ENCODE measurements around the gene PRPF8.
"Not testable (repeated sequence)": the region's sequence is repeated elsewhere in the genome, so short reads cannot be mapped to it uniquely, and the experiment has no call there.

Gene PRPF8

DNA sequence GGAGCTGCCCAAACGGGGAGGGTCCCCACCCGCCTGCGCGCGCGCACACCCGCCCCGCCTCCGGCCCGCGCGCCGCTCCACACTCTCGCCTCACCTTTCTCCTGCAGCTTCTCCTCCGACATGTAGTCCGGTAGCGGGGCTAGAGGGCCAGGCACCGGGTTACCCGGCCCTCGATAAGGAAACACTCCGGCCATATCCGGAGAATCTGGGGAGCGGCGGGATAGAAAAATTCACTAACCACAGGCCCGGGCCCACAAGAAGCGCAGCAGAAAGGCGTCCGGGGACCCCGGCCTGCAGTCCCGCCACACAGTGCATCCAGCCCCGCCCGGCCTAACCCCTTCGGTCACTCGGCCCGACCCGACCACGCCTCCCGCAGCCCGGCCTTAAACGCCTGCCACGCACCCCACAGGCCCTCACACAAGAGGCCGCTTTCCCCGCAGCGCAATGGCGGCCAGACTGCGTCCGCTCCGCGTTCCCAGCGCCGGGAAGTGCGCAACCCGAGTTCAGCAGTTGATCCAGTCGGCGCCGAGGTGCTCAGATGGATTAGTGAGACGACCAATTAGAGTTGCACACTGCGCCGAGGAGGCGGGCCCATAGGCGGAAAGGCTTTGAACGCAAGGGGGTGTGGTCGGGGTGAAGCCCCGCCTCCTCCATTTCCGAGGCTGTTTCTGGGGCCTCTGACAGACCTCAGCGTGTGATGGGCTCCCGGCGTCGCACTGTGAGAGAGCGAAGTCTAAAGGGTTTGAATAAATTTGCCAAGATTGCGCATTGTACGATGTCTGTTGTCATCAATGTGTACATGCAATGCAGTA lies at the start of gene PRPF8:
Gene PRPF8 (minus strand): TSS at position 490 of the 812 bp plus-strand sequence. CDS start 296 bp downstream, at position 194.
- DNase-seq, result peak; percentile 98

DNA sequence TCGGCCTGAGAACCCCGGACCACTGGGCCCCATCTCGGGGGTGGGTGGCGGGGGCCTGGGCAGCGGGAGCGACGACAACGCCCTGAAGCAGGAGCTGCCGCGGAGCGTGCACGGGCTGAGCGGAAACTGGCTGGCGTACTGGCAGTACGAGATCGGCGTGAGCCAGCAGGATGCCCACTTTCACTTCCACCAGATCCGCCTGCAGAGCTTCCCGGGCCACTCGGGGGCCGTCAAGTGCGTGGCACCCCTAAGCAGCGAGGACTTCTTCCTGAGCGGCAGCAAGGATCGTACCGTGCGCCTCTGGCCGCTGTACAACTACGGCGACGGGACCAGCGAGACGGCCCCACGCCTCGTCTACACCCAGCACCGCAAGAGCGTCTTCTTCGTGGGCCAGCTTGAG lies 49.1 kb upstream of the PRPF8 start:
- no peak for DNase-seq

GRCh38 chr17:1732833-1733321 lies 48.2 kb upstream of the PRPF8 start:
- DNase-seq, result no peak

DNA sequence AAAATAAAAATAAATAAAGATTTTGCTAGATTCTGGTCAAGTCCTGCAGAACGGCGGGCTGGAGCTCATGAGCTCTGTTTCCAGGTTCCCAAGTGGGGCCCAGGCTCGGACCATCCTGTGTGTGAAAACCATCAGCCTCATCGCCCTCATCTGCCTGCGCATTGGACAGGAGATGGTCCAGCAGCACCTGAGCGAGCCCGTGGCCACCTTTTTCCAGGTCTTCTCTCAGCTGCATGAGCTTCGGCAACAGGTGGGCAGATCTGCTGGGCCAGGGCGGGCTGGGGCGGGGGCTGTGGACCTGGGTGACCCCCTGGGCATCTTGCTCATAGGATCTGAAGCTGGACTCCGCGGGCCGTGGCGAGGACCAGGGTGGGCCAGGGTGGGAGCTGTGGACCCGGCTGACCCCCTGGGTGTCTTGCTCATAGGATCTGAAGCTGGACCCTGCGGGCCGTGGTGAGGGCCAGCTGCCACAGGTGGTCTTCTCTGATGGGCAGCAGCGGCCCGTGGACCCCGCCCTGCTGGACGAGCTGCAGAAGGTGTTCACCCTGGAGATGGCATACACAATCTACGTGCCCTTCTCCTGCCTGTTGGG lies 47.7 kb upstream of the PRPF8 start:
- DNase-seq, result no peak

- DNase-seq, result no peak
Measured at GRCh38 chr17:1731194-1731506, 46.5 kb upstream of the PRPF8 start.

DNA sequence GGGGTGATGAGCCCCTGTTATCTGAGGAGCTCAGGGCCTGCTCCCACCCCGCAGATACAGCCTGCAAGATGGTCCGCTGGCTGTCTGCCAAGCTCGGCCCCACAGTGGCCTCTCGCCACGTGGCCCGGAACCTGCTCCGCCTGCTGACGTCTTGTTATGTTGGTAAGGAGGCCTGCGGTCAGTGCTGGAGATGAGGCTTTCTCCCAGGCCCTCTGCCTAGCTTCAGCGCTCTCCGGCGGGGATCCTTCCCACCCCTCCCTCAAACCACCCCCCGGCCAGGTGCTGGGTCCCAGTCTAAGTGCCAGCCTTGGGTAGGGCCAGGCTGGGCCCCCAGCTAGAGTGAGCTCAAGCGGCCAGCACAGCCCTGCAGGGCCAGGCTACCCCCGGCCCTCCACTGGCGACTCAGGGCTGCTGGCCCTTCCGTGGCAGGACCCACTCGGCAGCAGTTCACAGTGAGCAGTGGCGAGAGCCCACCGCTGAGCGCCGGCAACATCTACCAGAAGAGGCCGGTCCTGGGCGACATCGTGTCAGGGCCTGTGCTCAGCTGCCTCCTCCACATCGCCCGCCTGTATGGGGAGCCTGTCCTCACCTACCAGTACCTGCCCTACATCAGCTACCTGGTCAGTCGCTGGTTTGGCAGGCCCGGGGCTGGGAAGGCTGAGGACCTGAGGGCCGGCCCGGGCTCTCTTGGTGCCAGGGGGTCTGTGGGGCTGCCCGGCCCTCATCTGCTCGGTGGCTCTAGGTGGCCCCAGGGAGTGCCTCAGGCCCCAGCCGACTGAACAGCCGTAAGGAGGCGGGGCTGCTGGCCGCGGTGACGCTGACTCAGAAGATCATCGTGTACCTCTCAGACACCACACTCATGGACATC lies 45.9 kb upstream of the PRPF8 start:
- DNase-seq, result no peak

DNA sequence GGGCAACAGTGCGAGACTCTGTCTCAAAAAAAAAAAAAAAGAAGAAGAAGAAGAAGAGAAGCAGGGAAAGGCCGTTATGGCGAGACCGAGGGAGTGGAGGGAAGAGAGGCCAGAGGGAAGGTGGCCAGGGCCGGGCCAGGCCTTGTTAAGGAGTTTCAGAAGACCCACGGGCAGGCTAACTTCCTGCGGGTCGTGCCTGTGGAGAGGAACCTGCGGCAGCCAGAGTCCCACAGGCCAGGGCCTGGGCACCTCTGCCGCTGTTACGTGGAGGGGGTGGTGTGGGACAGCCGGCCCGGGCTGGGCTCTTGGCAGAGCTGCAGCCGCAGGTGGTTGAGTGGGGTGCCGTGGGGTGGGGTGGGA lies 45.3 kb upstream of the PRPF8 start:
- no peak for DNase-seq

GRCh38 chr17:1727876-1728630 lies 43.4 kb upstream of the PRPF8 start:
- no peak for DNase-seq

DNA sequence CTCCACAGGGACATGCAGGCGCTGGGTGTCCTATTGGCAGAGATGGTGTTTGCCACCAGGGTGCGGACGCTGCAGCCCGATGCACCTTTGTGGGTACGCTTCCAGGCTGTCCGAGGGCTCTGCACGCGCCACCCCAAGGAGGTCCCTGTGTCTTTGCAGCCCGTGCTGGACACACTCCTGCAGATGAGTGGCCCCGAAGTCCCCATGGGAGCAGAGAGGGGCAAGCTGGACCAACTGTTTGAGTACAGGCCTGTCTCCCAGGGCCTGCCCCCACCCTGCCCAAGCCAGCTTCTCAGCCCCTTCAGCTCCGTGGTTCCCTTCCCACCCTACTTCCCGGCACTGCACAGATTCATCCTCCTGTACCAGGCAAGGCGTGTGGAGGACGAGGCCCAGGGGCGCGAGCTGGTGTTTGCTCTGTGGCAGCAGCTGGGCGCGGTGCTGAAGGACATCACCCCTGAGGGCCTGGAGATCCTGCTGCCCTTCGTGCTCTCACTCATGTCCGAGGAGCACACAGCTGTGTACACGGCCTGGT lies 42.7 kb upstream of the PRPF8 start:
- no peak for DNase-seq

DNA sequence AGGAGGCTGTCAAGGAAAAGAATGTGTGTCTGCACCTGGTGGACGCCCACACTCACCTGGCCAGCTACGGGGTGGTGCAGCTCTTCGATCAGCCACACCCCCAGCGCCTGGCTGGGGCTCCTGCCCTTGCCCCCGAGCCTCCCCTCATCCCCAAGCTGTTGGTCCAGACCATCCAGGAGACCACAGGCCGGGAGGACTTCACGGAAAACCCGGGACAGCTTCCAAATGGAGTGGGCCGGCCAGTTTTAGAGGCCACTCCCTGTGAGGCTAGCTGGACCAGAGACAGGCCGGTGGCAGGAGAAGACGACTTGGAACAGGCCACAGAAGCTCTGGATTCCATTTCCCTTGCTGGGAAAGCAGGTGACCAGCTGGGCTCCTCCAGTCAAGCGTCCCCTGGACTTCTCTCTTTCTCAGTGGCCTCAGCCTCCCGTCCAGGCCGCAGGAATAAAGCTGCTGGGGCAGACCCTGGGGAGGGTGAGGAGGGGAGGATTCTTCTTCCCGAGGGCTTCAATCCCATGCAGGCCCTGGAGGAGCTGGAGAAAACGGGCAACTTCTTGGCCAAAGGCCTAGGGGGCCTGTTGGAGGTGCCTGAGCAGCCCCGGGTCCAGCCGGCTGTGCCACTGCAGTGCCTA lies 42.1 kb upstream of the PRPF8 start:
- DNase-seq, result no peak

DNA sequence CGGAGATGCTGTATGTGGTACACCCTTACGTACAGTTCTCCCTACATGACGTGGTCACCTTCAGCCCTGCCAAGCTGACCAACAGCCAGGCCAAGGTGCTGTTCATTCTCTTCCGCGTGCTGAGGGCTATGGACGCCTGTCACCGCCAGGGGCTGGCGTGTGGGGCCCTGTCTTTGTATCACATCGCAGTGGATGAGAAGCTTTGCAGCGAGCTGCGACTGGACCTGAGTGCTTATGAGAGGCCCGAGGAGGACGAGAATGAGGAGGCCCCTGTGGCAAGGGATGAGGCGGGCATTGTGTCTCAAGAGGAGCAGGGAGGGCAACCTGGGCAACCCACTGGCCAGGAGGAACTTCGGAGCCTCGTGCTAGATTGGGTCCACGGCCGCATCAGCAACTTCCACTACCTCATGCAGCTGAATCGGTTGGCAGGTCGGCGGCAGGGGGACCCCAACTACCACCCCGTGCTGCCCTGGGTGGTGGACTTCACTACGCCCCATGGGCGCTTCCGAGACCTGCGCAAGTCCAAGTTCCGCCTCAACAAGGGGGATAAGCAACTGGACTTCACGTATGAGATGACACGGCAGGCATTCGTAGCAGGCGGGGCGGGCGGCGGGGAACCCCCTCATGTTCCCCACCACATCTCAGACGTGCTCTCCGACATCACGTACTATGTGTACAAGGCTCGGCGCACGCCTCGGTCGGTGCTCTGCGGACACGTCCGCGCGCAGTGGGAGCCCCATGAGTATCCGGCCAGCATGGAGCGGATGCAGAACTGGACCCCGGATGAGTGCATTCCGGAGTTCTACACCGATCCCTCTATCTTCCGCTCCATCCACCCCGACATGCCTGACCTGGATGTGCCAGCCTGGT lies 41.2 kb upstream of the PRPF8 start:
- no peak for DNase-seq

GRCh38 chr17:1724869-1725641 lies 40.4 kb upstream of the PRPF8 start:
- no peak for DNase-seq

DNA sequence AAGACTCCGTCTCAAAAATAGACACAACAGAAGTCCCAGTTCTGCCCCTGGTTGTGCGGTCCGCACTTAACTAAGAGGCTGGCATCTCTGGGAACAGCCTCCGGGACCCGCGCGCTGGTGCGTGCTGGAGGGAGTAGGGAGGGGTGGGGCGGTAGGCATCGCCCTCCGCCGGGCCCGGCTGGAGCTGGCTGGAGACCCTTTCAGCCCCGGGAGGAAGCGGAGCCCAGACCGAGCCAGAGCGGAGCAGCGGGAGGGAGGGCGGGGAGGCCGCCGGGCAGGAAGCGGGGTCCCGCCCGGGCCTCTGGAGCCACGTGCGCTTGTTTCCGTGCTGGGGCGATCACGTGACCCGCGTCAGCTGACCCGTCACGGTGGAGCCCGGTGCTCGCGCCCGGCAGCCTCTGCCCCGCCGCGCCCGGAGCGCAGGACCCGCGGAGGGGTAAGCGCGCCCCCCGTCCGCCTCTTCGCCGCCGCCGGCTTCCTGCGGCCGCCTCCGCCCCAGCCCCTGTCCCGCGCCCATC lies 39.7 kb upstream of the PRPF8 start, which contains the start of gene WDR81:
Gene WDR81 (plus strand): TSS at position 354 of the 518 bp plus-strand sequence. CDS start 256 bp downstream, outside the sequence.
- DNase-seq, result peak; percentile 69

GRCh38 chr17:1722022-1722421 lies 37.4 kb upstream of the PRPF8 start:
- DNase-seq, result not testable (repeated sequence)

DNA sequence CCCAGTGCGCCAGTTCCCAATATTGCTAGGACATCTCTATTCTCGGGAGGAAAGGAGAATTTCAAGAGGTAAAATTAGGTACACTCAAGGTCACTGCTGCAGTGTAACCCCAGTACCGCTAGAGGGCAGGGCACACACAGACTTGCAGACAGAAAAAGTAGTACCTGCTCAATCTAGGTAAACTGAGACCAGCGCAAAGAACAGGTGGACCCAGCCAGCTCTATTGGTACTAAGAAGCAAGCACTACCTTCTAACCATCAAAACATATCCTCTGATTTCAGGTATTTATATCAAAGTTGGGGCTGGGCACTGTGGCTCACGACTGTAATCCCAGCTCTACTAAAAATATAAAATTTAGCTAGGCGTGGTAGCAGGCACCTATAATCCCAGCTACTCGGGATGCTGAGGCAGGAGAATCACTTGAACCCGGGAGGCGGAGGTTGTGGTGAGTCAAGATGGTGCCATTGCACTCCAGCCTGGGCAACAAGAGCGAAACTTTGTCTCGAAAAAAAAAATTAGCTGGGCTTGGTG lies 36.3 kb upstream of the PRPF8 start:
- peak; percentile 57 for DNase-seq

- DNase-seq, result no peak
Measured at GRCh38 chr17:1718362-1719165, 33.9 kb upstream of the PRPF8 start.

DNA sequence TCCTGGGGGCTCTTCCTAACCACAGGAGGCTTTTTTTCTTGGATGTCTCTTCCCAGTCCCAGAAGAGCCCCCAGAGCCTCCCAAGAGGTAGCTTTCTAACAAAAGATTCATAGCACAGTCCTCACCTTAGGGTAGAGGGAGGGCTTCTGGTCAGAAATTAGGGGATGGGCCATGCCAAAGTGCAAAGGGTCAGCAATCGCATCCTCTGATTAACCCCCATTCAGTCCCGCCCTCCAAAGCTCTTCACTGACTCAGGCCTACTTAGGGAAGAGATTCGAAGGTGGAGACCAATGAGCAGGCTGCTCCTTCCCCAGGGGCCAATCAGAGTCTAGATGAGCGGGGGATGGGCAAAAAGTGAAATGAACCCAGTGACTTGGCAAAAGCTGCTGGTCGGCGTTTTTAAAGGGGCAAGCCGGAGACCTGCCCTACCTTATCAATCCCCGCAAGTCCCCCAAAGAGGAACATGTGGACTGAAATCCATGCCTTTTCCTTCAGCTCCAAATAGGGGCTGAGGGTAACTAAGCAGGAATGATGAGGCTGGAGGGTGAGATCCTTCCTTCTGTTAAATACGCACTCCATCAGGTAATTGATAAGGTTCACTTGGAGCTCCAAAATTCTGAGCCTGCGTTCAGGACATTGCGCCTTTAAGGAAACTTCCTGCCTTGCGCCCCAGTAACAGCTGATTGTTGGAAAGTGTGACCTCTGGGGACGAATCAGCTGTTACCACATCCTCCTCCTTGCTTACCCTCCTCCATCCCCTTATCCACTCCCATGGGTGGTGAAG lies 32.4 kb upstream of the PRPF8 start:
- peak; percentile 98 for DNase-seq

Data from NCI-H748 treated with DMSO at 0.1 percent for 48 hours (cell line).